H1 (cell line): ENCODE data around the gene C1S. TPM values are rescaled to one million over a fixed set of nuclear protein-coding genes. Genes with fewer than 3 reads are reported as not detected.

Source experiments
- CTCF ChIA-PET: fragments of 300-600 bp; sonication (Branson Sonifier 250); formaldehyde crosslinking; loops from one replicate; lab custom pipeline; 2021; ENCODE audit not compliant: partially characterized antibody; lab: Charles Lee
- POLR2A ChIA-PET: fragments of 300-600 bp; sonication (Branson Sonifier 250); formaldehyde crosslinking; loops from one replicate; lab custom pipeline; 2021; ENCODE audit warnings: inconsistent platforms; ENCODE audit not compliant: partially characterized antibody; lab: Charles Lee
- DNase-seq, 2 experiments: peaks; one replicate each; pipeline versions ENCODE4 v3.0.0 to v3.0.0-alpha.2; 2010 to 2022; ENCODE audit warnings: low spot score in 2 of 2, low read depth in 1 of 2, mixed read lengths in 1 of 2
- FAIRE-seq: peaks from 2 replicates; lab custom pipeline; 2011; peaks lifted over from hg19 to GRCh38; lab: Jason Lieb, UNC
- H2AFZ ChIP-seq: 2 replicates; pipeline ENCODE4 v1.8.1; 2012; ENCODE audit warnings: low read length, inconsistent platforms
- H2AK5ac ChIP-seq: 2 replicates; pipeline ENCODE4 v1.6.1; 2013; ENCODE audit warnings: low read depth, low read length
- H2BK120ac ChIP-seq: replicated peaks from 2 replicates; pipeline ENCODE3; 2013; ENCODE audit warnings: low read depth, low read length, inconsistent platforms
- H2BK12ac ChIP-seq: 2 replicates; pipeline ENCODE4 v1.6.1; 2013; ENCODE audit warnings: low read depth, low read length
- H2BK15ac ChIP-seq: 2 replicates; pipeline ENCODE4 v1.6.1; 2013; ENCODE audit warnings: low read length
- H2BK20ac ChIP-seq: 2 replicates; pipeline ENCODE4 v1.6.1; 2013; ENCODE audit warnings: low read length
- H2BK5ac ChIP-seq: 2 replicates; pipeline ENCODE4 v1.6.1; 2013; ENCODE audit warnings: low read depth, low read length
- H3K14ac ChIP-seq: 2 replicates; pipeline ENCODE4 v1.6.1; 2013; ENCODE audit warnings: inconsistent platforms; ENCODE audit not compliant: insufficient read length
- H3K18ac ChIP-seq: 2 replicates; pipeline ENCODE4 v1.6.1; 2013; ENCODE audit warnings: low read length; ENCODE audit errors: extremely low read depth
- H3K23ac ChIP-seq: 2 replicates; pipeline ENCODE4 v1.6.1; 2013; ENCODE audit warnings: inconsistent platforms; ENCODE audit not compliant: insufficient read length
- H3K23me2 ChIP-seq: 2 replicates; pipeline ENCODE4 v1.6.1; 2013; ENCODE audit warnings: low read depth, low read length
- H3K27ac ChIP-seq: 2 replicates; pipeline ENCODE4 v1.6.1; 2011; ENCODE audit warnings: low read depth, low read length, inconsistent platforms
- H3K27me3 ChIP-seq, 4 experiments: replicated peaks in 1 of 4; 1 replicate in 1 of 4; 2 replicates in 3 of 4; pipeline versions ENCODE4 v1.6.1 to v1.8.1; 2011 to 2013; ENCODE audit warnings: low read length in 3 of 4, mild to moderate bottlenecking in 3 of 4, inconsistent platforms in 2 of 4, mixed read lengths in 2 of 4, moderate library complexity in 1 of 4; ENCODE audit not compliant: control insufficient read depth in 3 of 4, insufficient read depth in 3 of 4; ENCODE audit errors: extremely low read depth in 1 of 4
- H3K36me3 ChIP-seq, 4 experiments: 2 replicates each; pipeline versions ENCODE4 v1.6.1 to v1.8.1; 2011 to 2013; ENCODE audit warnings: mild to moderate bottlenecking in 4 of 4, low read length in 3 of 4, moderate library complexity in 2 of 4, control low read depth in 1 of 4, inconsistent platforms in 1 of 4; ENCODE audit not compliant: insufficient read depth in 4 of 4, control insufficient read depth in 2 of 4
- H3K4ac ChIP-seq: replicated peaks from 2 replicates; pipeline ENCODE3; 2013; ENCODE audit warnings: low read length, low read depth, mixed read lengths, inconsistent platforms; ENCODE audit not compliant: insufficient read length
- H3K4me1 ChIP-seq, 4 experiments: replicated peaks in 1 of 4; 1 replicate in 1 of 4; 2 replicates in 3 of 4; pipeline versions ENCODE4 v1.6.1 to v1.8.1; 2011 to 2013; ENCODE audit warnings: low read length in 3 of 4, inconsistent platforms in 2 of 4, mixed read lengths in 1 of 4; ENCODE audit not compliant: insufficient read depth in 4 of 4, control insufficient read depth in 3 of 4
- H3K4me2 ChIP-seq, 2 experiments: 2 replicates each; pipeline versions ENCODE4 v1.6.1 to v1.8.1; 2011 to 2013; ENCODE audit warnings: low read depth in 2 of 2, low read length in 2 of 2, control low read depth in 1 of 2, inconsistent platforms in 1 of 2, mild to moderate bottlenecking in 1 of 2; ENCODE audit not compliant: insufficient read depth in 1 of 2
- H3K4me3 ChIP-seq, 4 experiments: fragments of 200-600, 300-600 bp in 1 of 4; sonication (generic), shearing (Covaris generic), sonication (Bioruptor Twin) in 1 of 4; 2 replicates each; pipeline versions ENCODE4 v1.5.1 to v1.8.1; 2011 to 2016; ENCODE audit warnings: low read length in 4 of 4, low read depth in 3 of 4, control low read depth in 2 of 4, inconsistent platforms in 2 of 4, mild to moderate bottlenecking in 2 of 4, mixed read lengths in 1 of 4, moderate library complexity in 1 of 4; ENCODE audit not compliant: insufficient read depth in 2 of 4; ENCODE audit errors: extremely low read depth in 1 of 4
- H3K56ac ChIP-seq: replicated peaks from 2 replicates; pipeline ENCODE3; 2013; ENCODE audit warnings: low read depth, mild to moderate bottlenecking, mixed read lengths, low read length, inconsistent platforms; ENCODE audit not compliant: insufficient read length
- H3K79me1 ChIP-seq: 2 replicates; pipeline ENCODE4 v1.6.1; 2013; ENCODE audit warnings: low read depth, low read length, control low read depth
- H3K79me2 ChIP-seq, 2 experiments: 2 replicates each; pipeline versions ENCODE4 v1.6.1 to v1.8.1; 2012 to 2013; ENCODE audit warnings: low read length in 2 of 2, mild to moderate bottlenecking in 2 of 2, inconsistent platforms in 1 of 2; ENCODE audit not compliant: insufficient read depth in 2 of 2, control insufficient read depth in 1 of 2
- H3K9ac ChIP-seq, 4 experiments: replicated peaks in 1 of 4; 1 replicate in 1 of 4; 2 replicates in 3 of 4; pipeline versions ENCODE4 v1.6.1 to v1.8.1; 2011 to 2013; ENCODE audit warnings: low read depth in 3 of 4, low read length in 3 of 4, control low read depth in 2 of 4, mild to moderate bottlenecking in 2 of 4, moderate library complexity in 2 of 4, inconsistent platforms in 1 of 4; ENCODE audit errors: extremely low read depth in 1 of 4
- H3K9me3 ChIP-seq, 2 experiments: 2 replicates each; pipeline versions ENCODE4 v1.6.1 to v1.8.1; 2012 to 2013; ENCODE audit warnings: mild to moderate bottlenecking in 2 of 2, moderate library complexity in 2 of 2, control low read depth in 1 of 2, inconsistent platforms in 1 of 2, low read depth in 1 of 2, low read length in 1 of 2, mixed read lengths in 1 of 2; ENCODE audit not compliant: insufficient read depth in 2 of 2
- H4K20me1 ChIP-seq, 2 experiments: replicated peaks in 1 of 2; 2 replicates each; pipeline versions ENCODE3 to v1.8.1; 2011 to 2013; ENCODE audit warnings: inconsistent platforms in 2 of 2, low read length in 2 of 2, mild to moderate bottlenecking in 1 of 2; ENCODE audit not compliant: insufficient read depth in 2 of 2, control insufficient read depth in 1 of 2
- H4K5ac ChIP-seq: 2 replicates; pipeline ENCODE4 v1.6.1; 2013; ENCODE audit warnings: low read length, low read depth, mixed read lengths, inconsistent platforms; ENCODE audit not compliant: insufficient read length
- H4K8ac ChIP-seq: 2 replicates; pipeline ENCODE4 v1.8.0; 2013; ENCODE audit warnings: mild to moderate bottlenecking, moderate library complexity, low read length, inconsistent platforms; ENCODE audit not compliant: insufficient read depth; ENCODE audit errors: extremely low read depth
- H4K91ac ChIP-seq: replicated peaks from 2 replicates; pipeline ENCODE3; 2013; ENCODE audit warnings: low read length, mixed read lengths, inconsistent platforms; ENCODE audit not compliant: insufficient read length
- CBX8 ChIP-seq: fragments of 300-800, 300-1000 bp; sonication (generic); IDR thresholded peaks from 2 replicates; pipeline ENCODE4 v1.7.1; 2016; ENCODE audit warnings: low read depth, low read length, borderline replicate concordance
- JUN ChIP-seq: IDR thresholded peaks from 2 replicates; pipeline ENCODE4 v1.6.1; 2011; ENCODE audit warnings: low read depth, mild to moderate bottlenecking, improper control_type of control experiment, low read length
- NRF1 ChIP-seq: IDR thresholded peaks from 2 replicates; pipeline ENCODE4 v1.6.1; 2011; ENCODE audit warnings: mild to moderate bottlenecking, low read depth, low read length, improper control_type of control experiment
- SP2 ChIP-seq: IDR thresholded peaks from 2 replicates; pipeline ENCODE4 v1.6.1; 2012; ENCODE audit warnings: mild to moderate bottlenecking, low read length, inconsistent platforms
- TAF7 ChIP-seq: optimal IDR thresholded peaks from 2 replicates; pipeline ENCODE3; 2011; ENCODE audit warnings: low read depth, mild to moderate bottlenecking, inconsistent platforms, low read length, moderate library complexity, borderline replicate concordance
- WGBS, 2 experiments: shearing (Covaris generic) in 1 of 2; methylation state at CpG; one replicate each; pipeline versions ENCODE4 v1.1.6 to v1.1.7; 2013 to 2015; ENCODE audit warnings: low lambda C conversion rate in 2 of 2, mixed read lengths in 2 of 2, inconsistent platforms in 1 of 2, low coverage in 1 of 2, missing lambda C conversion rate in 1 of 2; ENCODE audit not compliant: insufficient replicate concordance in 2 of 2, insufficient coverage in 1 of 2, insufficient read length in 1 of 2; ENCODE audit errors: extremely low coverage in 1 of 2, missing lambda C conversion rate in 1 of 2; 5-methylcytosine and 5-hydroxymethylcytosine counted together
- polyA plus RNA-seq, 7 experiments: library from polyadenylated mRNA; depleted of rRNA in 3 of 7; stranded (reverse) in 5 of 7; unstranded in 2 of 7; fragments of >200 nt in 5 of 7; fragments of 200-250 nt in 2 of 7; gene quantifications; 1 replicate in 5 of 7; 2 replicates in 1 of 7; 4 replicates in 1 of 7; pipeline versions ENCODE4 v1.2.1 to v1.2.3, GENCODE V29; 2011 to 2013; ENCODE audit warnings: missing spikeins in 2 of 7, mixed read lengths in 2 of 7
- total RNA-seq: library from RNA; stranded (reverse); fragmentation: NEBNext Ultra II Directional; extraction: Animal tissue kit (Norgen Biotek cat#: 25700); gene quantifications from 2 replicates; pipeline ENCODE4 v1.2.1, GENCODE V29; 2021

C1S gene
- total and polyA plus RNA-seq, 2 of the 8 experiments (the other 6 are each of a cell fraction or from before 2014, with no cell fraction given): 4.4 to 7.3 TPM

DNA sequence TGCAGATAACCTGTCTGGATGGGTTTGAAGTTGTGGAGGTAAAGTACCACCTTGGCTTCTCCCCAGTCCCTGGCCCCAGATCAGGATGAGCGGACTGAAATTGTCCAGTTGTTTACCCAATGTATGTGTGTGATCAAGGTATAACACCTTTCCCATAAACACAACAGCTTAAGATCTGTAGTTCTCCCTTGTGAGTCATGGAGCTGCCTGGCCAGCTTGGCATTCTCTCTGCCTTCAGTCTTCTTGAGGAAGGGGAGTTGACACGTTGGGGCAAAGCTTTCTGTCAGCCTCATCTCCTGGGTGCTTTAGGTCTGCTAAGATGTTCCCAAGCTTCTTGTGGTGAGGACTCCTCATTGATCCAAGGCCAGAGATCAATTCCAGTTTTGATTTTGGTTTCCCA lies 6.1 kb downstream of the C1S start:
- Histone ChIP-seq H3K56ac (no peak overlapping the region), H3K18ac (no peak overlapping the region), H4K20me1 (no peaks in the 10 kb centered on the region), H4K91ac (no peak overlapping the region), H3K4ac (no peak overlapping the region), H3K27me3 (no peaks in the 10 kb centered on the region), H2BK12ac (no peak overlapping the region), H4K8ac (no peak overlapping the region), H3K23me2 (no peaks in the 10 kb centered on the region), H4K5ac (no peak overlapping the region), H3K4me3 (no peak overlapping the region), H3K14ac (no peak overlapping the region), H2BK5ac (no peak overlapping the region), H2BK15ac (no peak overlapping the region), H3K36me3 (no peaks in the 10 kb centered on the region), H3K9ac (no peak overlapping the region), H2AFZ (no peak overlapping the region), H3K9me3 (no peaks in the 10 kb centered on the region; a peak in 1 of 4 replicates), H3K23ac (no peak overlapping the region), H3K79me1 (no peaks in the 10 kb centered on the region), H2AK5ac (no peak overlapping the region), H2BK120ac (no peak overlapping the region), H3K4me1 (no peaks in the 10 kb centered on the region), H3K27ac (no peak overlapping the region), H2BK20ac (no peak overlapping the region), H3K79me2 (no peaks in the 10 kb centered on the region), H3K4me2 (no peak overlapping the region)
- ChIA-PET POLR2A (interaction anchor here (0.7 kb wide), 1 partner anchor 42 kb away, joined by 3 read pairs; no protein-coding TSS in a partner anchor), CTCF (interaction anchor here (1.6 to 1.8 kb wide), 3 partner anchors 25 to 45 kb away, joined by 3 to 8 read pairs (median 5); partner anchors contain the start of gene C1RL)
- TF ChIP-seq JUN (no peak), NRF1 (no peak), TAF7 (no peak), CBX8 (no peak), SP2 (no peak)
- WGBS, 2 experiments: 89% methylated on average over 2 of the region's 2 CpGs; no CpG with 5 or more reads in 1 of the 2 experiments
- DNase-seq: no peak
- no peak for FAIRE-seq
